Non-pigmented ciliary epithelial cell (primary cell): ENCODE data around the gene IMPACT.
A peak's percentile ranks its signal among the peaks of the same experiment; 100 is the strongest.

Experiments
- DNase-seq: peaks from one replicate; pipeline ENCODE4 v3.0.0-alpha.2; 2010; ENCODE audit warnings: low read depth

IMPACT gene

GRCh38 chr18:24426398-24427294, at the start of gene IMPACT:
Gene IMPACT (plus strand): TSS chr18:24426670. CDS start chr18:24426757, 87 bp downstream.
- no peak for DNase-seq

GRCh38 chr18:24378598-24378997, 47.9 kb upstream of the IMPACT start:
- DNase-seq, result no peak

DNA sequence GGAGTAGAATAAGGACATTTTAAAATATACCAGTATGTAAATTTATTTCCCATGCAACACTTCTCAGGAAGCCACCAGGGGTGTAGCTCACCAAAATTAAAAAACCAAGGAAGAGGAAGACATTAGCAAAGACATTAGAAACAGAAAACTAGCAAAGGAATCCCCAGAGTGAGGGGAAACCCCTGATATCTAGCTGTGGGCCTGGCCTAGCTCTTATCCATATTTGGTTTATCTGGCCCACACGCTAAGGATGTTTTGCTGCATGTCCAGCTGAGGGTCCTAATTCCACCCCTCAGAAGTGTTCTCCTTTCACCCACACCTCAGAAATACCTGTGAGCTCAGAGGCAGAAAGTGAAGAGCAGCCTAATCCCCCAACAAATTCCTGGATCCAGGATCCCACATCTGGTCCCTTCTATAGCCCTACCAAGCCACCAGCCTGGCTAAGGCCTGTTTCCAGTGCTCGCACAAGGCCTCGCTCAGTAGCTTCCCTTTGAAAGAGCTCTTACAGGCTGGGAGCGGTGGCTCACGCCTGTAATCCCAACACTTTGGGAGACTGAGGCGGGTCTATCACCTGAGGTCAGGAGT, 46.2 kb upstream of the IMPACT start:
- no peak for DNase-seq

- no peak for DNase-seq
Measured at GRCh38 chr18:24381126-24381525, 45.3 kb upstream of the IMPACT start.

DNA sequence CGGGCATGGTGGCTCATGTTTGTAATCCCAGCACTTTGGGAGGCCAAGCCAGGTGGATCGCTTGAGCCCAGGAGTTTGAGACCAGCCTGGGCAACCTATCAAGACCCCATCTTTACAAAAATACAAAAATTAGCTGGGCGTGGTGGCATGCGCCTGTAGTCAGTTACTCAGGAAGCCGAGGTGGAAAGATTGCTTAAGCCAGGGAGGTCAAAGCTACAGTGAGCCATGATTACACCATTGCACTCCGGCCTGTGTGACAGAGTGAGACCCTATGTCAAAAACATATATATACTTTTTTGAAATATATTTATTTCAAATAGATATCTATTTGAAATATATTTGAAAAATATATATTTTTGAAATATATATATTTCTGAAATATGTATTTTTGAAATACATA, 39.8 kb upstream of the IMPACT start:
- no peak for DNase-seq

DNA sequence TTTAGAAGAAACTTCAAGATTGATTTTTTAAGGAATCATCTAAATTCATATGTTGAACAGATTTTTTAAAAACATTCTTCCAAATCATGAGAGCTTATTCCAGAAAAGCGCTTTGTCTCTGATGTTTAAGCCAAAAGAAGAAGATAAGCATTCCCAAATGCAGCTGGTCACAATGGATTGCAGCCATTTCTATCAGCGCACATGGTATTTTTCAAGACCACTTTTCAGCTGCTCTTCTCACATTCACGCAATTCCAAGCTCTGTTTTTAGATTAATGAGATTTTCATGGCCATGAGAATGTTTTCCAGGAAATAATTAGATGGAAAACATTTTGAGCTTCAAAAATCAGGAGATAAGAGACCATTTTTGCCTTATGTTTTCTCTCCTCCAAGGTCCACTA, 37.5 kb upstream of the IMPACT start:
- no peak for DNase-seq

GRCh38 chr18:24395049-24395795, 31.2 kb upstream of the IMPACT start:
- no peak for DNase-seq

DNA sequence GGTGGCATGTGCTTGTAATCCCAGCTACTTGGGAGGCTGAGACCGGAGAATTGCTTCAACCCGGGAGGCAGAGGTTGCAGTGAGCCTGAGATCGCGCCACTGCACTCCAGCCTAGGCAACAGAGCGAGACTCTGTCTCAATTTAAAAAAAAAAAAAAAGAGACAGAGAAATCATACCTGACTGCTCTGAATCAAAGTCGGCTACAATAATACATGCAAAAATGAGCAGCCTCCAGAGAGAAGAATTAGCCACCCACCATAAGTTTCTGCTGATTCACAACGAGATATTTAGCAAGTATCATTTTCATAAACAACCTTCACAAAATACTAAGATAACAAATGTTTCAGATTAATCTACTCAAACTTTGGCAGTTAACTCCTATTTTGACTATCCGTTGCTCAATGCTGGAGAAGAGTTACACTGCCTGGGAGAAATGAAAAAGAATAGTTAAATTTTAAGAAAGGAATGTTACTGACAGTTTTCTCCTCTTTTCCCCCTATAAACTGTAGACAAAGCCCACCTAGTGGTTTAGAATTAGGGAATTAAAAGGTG, 30.3 kb upstream of the IMPACT start:
- DNase-seq, result no peak

GRCh38 chr18:24397131-24397693, 29.3 kb upstream of the IMPACT start:
- DNase-seq, result peak; percentile 31

DNA sequence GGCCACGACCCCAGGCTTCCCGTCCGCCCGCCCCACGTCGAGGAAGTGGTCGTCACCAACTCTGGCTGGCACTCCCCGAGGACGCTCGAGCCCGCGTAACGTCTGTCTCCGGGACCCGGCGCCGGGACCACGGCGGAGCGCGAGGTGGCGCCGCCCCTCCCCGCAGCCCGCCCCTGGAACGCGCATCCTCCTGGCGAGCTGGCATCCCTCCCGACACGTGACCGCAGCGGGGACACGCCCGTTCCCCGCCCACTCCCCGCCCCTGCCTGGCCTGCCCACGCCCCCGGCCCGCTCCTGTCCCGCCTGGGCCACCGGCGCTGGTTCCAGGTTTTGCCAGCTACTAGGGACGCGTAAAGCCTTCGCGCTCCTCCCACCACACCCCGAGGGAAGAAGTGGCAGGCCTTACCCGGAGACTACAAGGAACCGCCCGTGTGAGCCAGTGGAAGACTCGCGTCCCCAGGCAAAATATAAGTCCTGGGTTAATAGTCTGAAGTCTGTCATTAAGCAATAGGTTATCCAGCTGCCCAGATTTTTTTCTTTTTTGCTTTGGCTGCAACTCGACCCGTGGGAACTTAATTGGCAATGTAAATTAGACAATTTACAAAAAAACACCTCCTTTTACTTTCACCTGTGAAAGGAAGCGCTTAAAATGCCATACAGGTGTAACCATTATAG, 28.6 kb upstream of the IMPACT start, which contains the start of gene OSBPL1A:
TSS of gene OSBPL1A (minus strand) at position 131 of the 675 bp plus-strand sequence. CDS start 20,291 bp downstream, outside the sequence.
- DNase-seq, result peak; percentile 38

GRCh38 chr18:24398540-24398939, 27.9 kb upstream of the IMPACT start:
- DNase-seq, result no peak

DNA sequence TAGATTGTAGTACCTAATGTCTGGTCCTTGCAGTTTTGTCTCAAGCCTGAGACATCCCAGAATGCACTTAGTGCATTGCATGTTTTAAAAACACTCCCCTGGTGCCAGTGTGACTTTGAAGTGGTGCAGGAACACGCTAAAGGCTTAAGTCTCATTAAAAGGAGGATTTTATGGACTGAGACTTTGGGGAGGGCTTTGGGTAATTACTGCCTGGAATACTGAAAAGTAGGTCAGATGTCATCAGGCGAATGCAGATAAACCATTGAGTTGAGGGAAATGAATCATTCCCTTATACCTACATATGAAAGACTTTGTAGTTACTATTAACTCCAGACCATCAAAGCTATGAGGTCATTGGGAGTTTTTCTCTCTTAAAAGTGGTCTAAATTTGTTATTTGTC, 25.9 kb upstream of the IMPACT start:
- DNase-seq, result no peak

GRCh38 chr18:24402209-24402785, 24.2 kb upstream of the IMPACT start:
- no peak for DNase-seq

DNA sequence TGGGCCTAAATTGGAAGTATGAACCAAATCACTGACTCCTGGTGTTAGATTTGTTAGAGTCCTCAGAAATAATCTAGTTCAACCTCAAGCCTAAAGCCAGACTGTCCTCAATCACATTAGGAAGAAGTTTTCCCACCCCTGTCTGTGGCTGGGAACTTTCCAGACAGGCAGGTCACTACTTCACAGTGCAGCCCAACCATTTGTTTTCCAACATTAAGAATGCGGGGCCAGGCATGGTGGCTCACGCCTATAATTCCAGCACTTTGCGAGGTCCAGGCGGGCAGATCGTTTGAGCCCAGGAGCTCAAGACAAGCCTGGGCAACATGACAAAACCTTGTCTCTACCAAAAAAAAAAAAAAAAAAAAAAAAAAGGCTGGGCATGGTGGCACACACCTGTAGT, 23.4 kb upstream of the IMPACT start:
- DNase-seq, result no peak

DNA sequence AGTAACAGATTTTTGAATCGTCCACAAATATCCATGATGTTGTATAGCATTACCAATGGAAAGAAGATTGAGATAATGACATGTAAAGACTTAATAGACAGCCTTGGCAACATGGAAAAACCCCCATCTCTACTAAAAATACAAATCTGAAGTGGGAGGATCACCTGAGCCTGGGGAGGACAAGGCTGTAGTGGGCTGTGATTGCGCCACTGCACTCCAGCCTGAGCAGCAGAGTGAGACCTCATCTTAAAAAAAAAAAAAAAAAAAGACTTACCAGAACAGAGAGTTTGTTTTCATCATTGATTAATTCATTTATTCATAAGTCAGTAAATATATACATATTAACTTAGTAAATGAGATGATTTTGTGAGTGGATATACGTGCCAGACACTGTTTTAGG, 21.9 kb upstream of the IMPACT start:
- no peak for DNase-seq

DNA sequence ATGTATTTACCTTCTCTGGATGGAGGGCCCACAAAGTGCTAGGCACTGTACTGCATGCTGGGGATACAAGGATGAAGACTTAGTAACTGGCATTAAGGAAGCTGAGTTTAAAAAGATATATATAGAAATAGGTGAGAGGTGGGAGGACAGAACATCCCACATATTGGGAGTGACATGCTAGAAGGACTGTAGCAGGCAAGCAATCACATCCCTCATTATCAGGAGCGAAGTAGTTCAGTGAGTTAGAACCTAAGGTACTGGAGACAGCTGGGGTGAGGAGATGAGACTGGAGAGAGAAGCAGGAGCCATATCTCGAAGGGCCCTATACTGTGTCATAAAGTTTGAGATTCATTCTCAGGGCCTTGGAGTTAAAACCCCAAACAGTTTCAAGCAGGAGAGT, 18.0 kb upstream of the IMPACT start:
- DNase-seq, result no peak

GRCh38 chr18:24413148-24413547, 13.3 kb upstream of the IMPACT start:
- DNase-seq, result no peak

DNA sequence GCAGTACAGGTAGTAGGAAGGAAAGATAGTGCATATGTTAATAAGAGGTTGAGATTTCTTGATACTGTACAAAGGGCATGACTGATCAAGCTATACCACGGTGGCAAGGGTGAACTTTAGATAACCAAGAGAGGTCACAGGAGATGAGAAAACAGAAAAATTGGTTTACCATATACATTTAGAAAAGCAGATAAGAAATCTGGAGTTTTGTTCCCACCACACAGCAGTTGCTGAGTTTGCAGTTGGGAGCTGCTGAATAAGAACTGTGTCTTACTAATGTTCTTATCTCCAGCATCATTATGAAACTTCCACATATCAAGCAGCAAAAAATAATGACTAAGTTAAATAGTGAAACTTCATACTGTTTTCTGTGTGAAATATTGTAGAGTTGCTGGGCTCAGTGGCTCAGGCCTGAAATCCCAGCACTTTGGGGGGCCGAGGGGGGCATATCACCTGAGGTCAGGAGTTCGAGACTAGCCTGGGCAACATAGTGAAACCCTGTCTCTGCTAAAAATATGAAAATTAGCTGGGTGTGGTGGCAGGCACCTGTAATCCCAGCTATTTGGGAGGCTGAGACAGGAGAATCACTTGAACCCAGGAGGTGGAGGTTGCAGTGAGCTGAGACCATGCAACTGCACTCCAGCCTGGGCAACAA, 12.0 kb upstream of the IMPACT start:
- DNase-seq, result no peak

DNA sequence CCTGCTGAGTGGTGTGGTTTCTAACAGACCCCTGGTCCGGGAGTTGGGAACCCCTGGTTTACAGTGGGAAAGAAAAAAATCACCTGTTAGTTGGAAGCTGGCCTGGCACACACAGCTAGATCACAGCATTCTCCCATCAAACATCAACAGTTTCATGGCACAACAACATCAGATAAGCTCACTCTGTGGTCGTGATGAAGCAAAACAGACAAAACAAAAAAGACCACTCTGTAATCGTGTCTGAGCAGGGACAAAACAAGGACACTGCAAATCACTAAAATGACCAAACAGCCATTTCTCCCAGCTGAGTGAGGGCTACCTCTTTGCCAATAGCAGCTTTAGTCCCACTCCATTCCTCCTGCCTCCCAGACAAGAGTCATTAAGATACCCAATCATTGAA, 9.0 kb upstream of the IMPACT start:
- no peak for DNase-seq

- DNase-seq, result no peak
Measured at GRCh38 chr18:24420551-24420950, 5.9 kb upstream of the IMPACT start.

DNA sequence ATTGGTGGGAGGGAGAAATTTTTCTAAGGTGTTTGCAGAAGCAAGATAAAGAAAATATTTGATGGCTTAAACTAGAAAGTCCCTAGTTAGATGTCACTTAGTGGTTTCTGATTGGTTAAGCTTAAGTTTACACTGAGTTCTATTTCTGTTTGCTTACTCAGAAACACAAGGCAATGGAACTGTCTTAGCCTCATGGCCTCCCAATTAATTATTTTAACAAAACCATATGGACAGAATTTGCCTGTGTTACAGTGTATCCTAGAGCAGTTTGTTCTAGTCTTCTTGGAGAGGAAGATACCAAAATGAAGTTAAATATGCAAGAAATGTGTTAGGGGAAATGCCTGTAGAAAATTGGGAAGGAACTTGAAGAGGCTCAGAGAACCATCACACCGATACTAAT, 4.6 kb upstream of the IMPACT start:
- DNase-seq, result no peak
